Measurements from ENCODE around the gene VOPP1.

- TF ChIP-seq EZH2phosphoT487 (IDR thresholded peaks at IDR 0.05; ENCODE audit: insufficient read depth, low read depth) (no peak), EZH2 (IDR thresholded peaks at IDR 0.05; ENCODE audit: insufficient read depth, poor library complexity, severe bottlenecking) (no peak)
Measured at GRCh38 chr7:55441774-55442522, 130.4 kb downstream of the VOPP1 start.

All from GM23248 (cell line).